ENCODE measurements around the gene JMJD8.

JMJD8 gene

GRCh38 chr16:684071-684794 is at the start of gene JMJD8:
Gene JMJD8, minus strand, starts transcription at chr16:684334. Its CDS starts 15 bp downstream, at chr16:684319.
- peak; percentile 63 for DNase-seq (ENCODE audit: low read depth)

- DNase-seq (ENCODE audit: low read depth) = no peak
These were observed 49.5 kb upstream of the JMJD8 start for GRCh38 chr16:733382-734207.

GRCh38 chr16:732936-733335 is 48.8 kb upstream of the JMJD8 start:
- DNase-seq (ENCODE audit: low read depth) = no peak

- no peak for DNase-seq (ENCODE audit: low read depth)
These were observed 48.2 kb upstream of the JMJD8 start for GRCh38 chr16:732332-732731.

- no peak for DNase-seq (ENCODE audit: low read depth)
These were observed 46.8 kb upstream of the JMJD8 start for GRCh38 chr16:730666-731509.

- no peak for DNase-seq (ENCODE audit: low read depth)
These were observed 45.9 kb upstream of the JMJD8 start for GRCh38 chr16:729768-730665.

- DNase-seq (ENCODE audit: low read depth) = no peak
These were observed 45.0 kb upstream of the JMJD8 start for GRCh38 chr16:728890-729744.

GRCh38 chr16:728131-728889 is 44.2 kb upstream of the JMJD8 start:
- no peak for DNase-seq (ENCODE audit: low read depth)

- DNase-seq (ENCODE audit: low read depth) = no peak
These were observed 43.3 kb upstream of the JMJD8 start for GRCh38 chr16:727291-727977.

GRCh38 chr16:726438-727290 is 42.5 kb upstream of the JMJD8 start, which contains the start of the genes CCDC78 and HAGHL:
Gene CCDC78, minus strand, starts transcription at chr16:726443. Its CDS starts 76 bp downstream, at chr16:726367.
Gene HAGHL, plus strand, starts transcription at chr16:727106. Its CDS starts 404 bp downstream, at chr16:727510.
- no peak for DNase-seq (ENCODE audit: low read depth)

GRCh38 chr16:726188-726437 is 42.0 kb upstream of the JMJD8 start:
- no peak for DNase-seq (ENCODE audit: low read depth)

GRCh38 chr16:725463-726187 is 41.5 kb upstream of the JMJD8 start:
- DNase-seq (ENCODE audit: low read depth) = no peak

GRCh38 chr16:725041-725376 is 40.9 kb upstream of the JMJD8 start:
- no peak for DNase-seq (ENCODE audit: low read depth)

- no peak for DNase-seq (ENCODE audit: low read depth)
These were observed 40.3 kb upstream of the JMJD8 start for GRCh38 chr16:724188-725040.

- DNase-seq (ENCODE audit: low read depth) = no peak
These were observed 39.6 kb upstream of the JMJD8 start for GRCh38 chr16:723695-724094.

- DNase-seq (ENCODE audit: low read depth) = no peak
These were observed 38.9 kb upstream of the JMJD8 start for GRCh38 chr16:722835-723633.
